Lower lobe of right lung (tissue), 2 donors: ENCODE data around the gene STK11IP. TPM values are rescaled to one million over a fixed set of nuclear protein-coding genes. Genes with fewer than 3 reads are reported as not detected.

Experiments used
- ATAC-seq, 2 donors: fragments of 200-7000 bp; cut with Tn5 transposase; one replicate each; pipeline ENCODE4 v1.9.1; 2020 to 2022; ENCODE audit warnings: mild to moderate bottlenecking in 2 of 2, moderate library complexity in 2 of 2
- DNase-seq: peaks from one replicate; pipeline ENCODE4 v3.0.0-alpha.2; 2020
- H3K27ac ChIP-seq: fragments of 200-600 bp; one replicate; pipeline ENCODE4 v1.8.0; 2022
- H3K27me3 ChIP-seq: fragments of 200-600 bp; one replicate; pipeline ENCODE4 v1.8.0; 2022; ENCODE audit warnings: low read depth
- H3K36me3 ChIP-seq: fragments of 200-600 bp; one replicate; pipeline ENCODE4 v1.8.0; 2022; ENCODE audit warnings: mild to moderate bottlenecking
- H3K4me1 ChIP-seq: fragments of 200-600 bp; one replicate; pipeline ENCODE4 v1.8.0; 2022
- H3K4me3 ChIP-seq: fragments of 200-600 bp; one replicate; pipeline ENCODE4 v1.8.0; 2022; ENCODE audit warnings: mild to moderate bottlenecking
- H3K9me3 ChIP-seq: fragments of 200-600 bp; one replicate; pipeline ENCODE4 v1.8.0; 2022
- intact Hi-C: fragments of 100-400 bp; cut with DNase I; formaldehyde crosslinking; loops from one replicate; pipeline ENCODE4 v1.11.0; 2022
- total RNA-seq: library from RNA; stranded (reverse); fragmentation: NEBNext Ultra II Directional; extraction: Animal tissue kit (Norgen Biotek cat#: 25700); gene quantifications from one replicate; pipeline ENCODE4 v1.2.1, GENCODE V29; 2021
- TF ChIP-seq, protein P1 (sequence below): fragments of 200-600 bp; IDR thresholded peaks from one replicate; pipeline ENCODE4 v1.8.0; 2022; ENCODE audit warnings: antibody characterized with exemption, mild to moderate bottlenecking
- donor health status: DM: no; HTN: yes; CAD: no; lungs with severe emphysema.

Gene STK11IP
- total RNA-seq, 1 donor from 2014 or later, result 31.8 TPM

DNA sequence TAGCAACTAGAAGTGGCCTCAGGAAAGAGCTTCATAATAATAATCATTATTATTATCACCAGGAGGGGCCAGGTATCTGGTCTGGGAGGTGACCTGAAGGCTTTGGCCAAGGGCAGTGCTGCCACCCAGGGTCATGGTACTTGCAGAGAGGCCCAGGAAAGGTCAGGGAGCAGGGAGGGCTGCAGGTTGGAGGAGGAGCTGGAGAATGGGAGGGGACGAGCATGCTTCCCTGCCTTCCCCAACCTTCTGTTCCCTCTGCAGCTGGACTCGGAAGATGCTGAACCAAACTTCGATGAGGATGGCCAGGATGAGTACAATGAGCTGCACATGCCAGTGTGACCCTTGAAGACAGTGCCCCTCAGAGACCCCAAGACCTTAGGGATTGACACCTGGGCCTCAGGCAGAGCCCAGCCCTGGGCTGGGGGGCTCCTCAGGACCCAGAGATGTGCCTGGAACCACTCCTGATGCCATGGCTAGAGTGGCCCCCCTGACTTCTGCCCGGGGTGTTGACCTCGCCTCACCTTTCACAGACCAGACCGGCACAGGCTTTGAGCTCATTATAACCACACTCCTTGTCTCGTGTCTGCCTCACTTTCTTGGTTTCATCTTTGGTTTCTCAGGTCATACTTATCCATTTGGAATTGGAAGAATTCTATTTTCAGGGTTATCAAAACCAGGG lies 43.9 kb downstream of the STK11IP start:
- TF ChIP-seq, protein P1, sequence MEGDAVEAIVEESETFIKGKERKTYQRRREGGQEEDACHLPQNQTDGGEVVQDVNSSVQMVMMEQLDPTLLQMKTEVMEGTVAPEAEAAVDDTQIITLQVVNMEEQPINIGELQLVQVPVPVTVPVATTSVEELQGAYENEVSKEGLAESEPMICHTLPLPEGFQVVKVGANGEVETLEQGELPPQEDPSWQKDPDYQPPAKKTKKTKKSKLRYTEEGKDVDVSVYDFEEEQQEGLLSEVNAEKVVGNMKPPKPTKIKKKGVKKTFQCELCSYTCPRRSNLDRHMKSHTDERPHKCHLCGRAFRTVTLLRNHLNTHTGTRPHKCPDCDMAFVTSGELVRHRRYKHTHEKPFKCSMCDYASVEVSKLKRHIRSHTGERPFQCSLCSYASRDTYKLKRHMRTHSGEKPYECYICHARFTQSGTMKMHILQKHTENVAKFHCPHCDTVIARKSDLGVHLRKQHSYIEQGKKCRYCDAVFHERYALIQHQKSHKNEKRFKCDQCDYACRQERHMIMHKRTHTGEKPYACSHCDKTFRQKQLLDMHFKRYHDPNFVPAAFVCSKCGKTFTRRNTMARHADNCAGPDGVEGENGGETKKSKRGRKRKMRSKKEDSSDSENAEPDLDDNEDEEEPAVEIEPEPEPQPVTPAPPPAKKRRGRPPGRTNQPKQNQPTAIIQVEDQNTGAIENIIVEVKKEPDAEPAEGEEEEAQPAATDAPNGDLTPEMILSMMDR, result no peak
- no peak for DNase-seq
- Histone ChIP-seq H3K27ac (no peak overlapping the region), H3K36me3 (no peaks in the 10 kb centered on the region), H3K4me3 (no peak overlapping the region), H3K4me1 (peaks cover 23% of the 10 kb centered on the region), H3K27me3 (peaks cover 3% of the 10 kb centered on the region), H3K9me3 (no peaks in the 10 kb centered on the region)
- intact Hi-C loops, result loop anchor here (5.0 kb wide), 1 partner anchor 94 kb away; no protein-coding TSS in a partner anchor
- no peak for ATAC-seq

DNA sequence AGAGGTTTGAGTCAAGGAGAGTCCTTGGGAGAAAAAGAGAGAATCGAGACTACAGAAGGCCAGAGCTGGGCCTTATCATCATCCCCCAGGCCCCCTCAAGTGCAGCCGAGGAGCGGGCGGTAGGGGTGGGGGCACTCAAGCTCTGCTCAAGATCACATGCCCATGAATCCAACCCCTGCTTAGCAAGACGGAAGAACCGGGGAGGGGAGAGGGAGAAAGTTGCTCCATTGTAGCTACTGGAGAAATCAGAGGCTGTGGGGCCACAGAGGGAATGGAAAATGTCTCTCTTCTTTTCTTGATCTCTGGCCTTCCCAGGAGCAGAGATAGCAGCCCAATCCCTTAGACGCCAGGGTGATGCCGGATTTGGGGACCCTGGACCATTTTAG lies 44.4 kb downstream of the STK11IP start:
- Histone ChIP-seq H3K4me3 (no peak overlapping the region), H3K4me1 (peaks cover 23% of the 10 kb centered on the region), H3K9me3 (no peaks in the 10 kb centered on the region), H3K27ac (no peak overlapping the region), H3K27me3 (peaks cover 3% of the 10 kb centered on the region), H3K36me3 (no peaks in the 10 kb centered on the region)
- intact Hi-C loops, result loop anchor here (5.0 kb wide), 1 partner anchor 95 kb away; no protein-coding TSS in a partner anchor
- no peak for DNase-seq
- ATAC-seq, result no peak
- TF ChIP-seq, protein P1, result no peak

DNA sequence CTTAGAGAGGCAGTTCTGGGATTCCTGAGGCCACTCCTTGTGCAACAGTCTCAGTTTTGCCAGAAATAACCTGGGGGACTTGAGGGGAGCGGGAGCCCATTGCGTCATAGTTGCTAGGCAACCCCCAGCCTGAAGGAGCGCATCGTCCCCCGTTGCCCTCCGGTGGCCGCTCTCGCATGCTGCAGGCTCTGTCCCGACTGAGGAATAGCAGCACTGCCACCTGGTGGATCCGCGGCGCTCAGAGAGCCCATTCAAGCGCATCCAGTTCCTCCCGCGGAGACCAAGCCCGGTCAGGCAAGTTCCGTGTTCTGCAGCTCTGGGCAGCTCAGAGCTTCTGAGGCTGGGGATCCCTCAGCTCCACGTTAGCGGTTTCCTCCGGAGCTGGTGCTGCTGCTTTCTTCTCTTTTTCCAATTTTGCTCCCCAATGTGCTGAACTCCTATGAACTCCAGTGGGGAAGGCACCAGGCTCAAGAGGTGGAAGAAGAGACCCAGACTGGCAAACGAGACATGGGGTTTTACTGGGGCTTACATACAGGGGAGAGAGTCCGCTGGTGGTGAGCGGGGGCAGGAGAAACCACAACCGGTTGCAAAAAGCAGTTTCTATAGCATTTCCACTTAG lies 44.9 kb downstream of the STK11IP start:
- Histone ChIP-seq H3K27me3 (peaks cover 3% of the 10 kb centered on the region), H3K36me3 (no peaks in the 10 kb centered on the region), H3K4me1 (peaks cover 23% of the 10 kb centered on the region), H3K4me3 (no peak overlapping the region), H3K9me3 (no peaks in the 10 kb centered on the region), H3K27ac (no peak overlapping the region)
- intact Hi-C loops, result loop anchor here (5.0 kb wide), 1 partner anchor 95 kb away; no protein-coding TSS in a partner anchor
- TF ChIP-seq, protein P1, result peak; percentile 99
- DNase-seq, result peak; percentile 98
- peak; percentile 94 to 96 for ATAC-seq

DNA sequence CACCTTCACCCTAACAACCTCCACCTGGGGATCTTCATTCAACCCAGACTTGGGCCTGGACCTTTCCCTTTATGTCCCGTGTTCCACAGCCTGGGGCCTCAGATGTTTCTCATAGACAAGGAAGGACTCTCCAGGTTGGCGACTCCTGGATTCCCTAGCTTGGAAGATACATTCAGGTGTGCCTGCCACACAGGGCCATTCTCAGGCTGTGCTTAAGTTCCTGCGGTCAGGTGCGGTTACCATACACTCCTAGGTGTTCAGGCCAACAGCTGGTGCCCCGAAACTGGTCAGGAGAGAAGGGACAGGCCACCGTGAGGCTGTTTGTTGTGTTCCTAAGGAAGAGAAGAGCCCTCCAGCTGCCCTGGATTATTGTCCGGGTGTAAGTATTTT lies 45.4 kb downstream of the STK11IP start:
- TF ChIP-seq, protein P1, result no peak
- ATAC-seq, result no peak
- intact Hi-C loops, result loop anchor here (5.0 kb wide), 1 partner anchor 96 kb away; no protein-coding TSS in a partner anchor
- H3K9me3 ChIP-seq, result no peaks in the 10 kb centered on the region
- H3K27ac ChIP-seq, result no peak overlapping the region
- H3K36me3 ChIP-seq, result no peaks in the 10 kb centered on the region
- peaks cover 23% of the 10 kb centered on the region for H3K4me1 ChIP-seq
- no peak overlapping the region for H3K4me3 ChIP-seq
- no peak for DNase-seq
- H3K27me3 ChIP-seq, result peaks cover 3% of the 10 kb centered on the region

DNA sequence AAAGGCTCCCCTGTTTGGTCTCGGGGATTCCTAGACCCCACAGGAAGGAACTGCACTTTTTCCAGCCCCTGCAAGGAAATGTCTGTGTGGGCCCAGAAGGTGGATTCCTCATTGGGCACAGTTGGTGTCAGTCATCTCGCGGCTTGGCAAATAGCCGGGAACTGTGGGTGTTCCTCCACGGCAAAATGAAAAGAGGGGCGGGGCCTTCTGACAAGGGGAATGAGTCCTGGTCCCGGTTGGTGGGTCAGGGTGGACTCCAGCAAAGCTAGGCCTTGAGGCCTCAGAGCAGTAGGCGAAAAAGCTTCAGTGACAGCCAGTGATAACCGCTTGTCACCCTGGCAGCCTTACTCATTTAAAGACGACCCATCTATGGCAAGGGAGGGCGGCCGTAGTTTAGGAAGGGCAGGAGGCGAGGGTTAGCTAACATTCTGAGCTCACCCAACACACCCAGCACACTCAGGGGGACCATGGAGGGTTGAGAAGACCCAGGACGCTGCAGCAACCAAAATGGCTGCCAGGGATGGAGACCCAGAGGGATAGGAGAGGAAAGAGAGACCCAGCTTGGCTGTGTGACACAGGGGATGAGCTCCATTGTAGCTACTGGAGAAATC lies 46.2 kb downstream of the STK11IP start:
- intact Hi-C loops, result loop anchor here (5.0 kb wide), 1 partner anchor 97 kb away; no protein-coding TSS in a partner anchor
- no peak overlapping the region for H3K27ac ChIP-seq
- TF ChIP-seq, protein P1, result no peak

More for the DNA sequence above, 46.2 kb downstream of the STK11IP start:
- DNase-seq (no peak), ATAC-seq (no peak)
- Histone ChIP-seq H3K9me3 (no peaks in the 10 kb centered on the region), H3K4me3 (no peak overlapping the region), H3K36me3 (no peaks in the 10 kb centered on the region), H3K4me1 (peaks cover 23% of the 10 kb centered on the region), H3K27me3 (peaks cover 3% of the 10 kb centered on the region)
